HFF-Myc (cell line): ENCODE measurements around the gene SH3RF3.

Experiments used
- DNase-seq: peaks from one replicate; pipeline ENCODE4 v3.0.0-alpha.2; 2011; ENCODE audit warnings: low read depth; ENCODE audit errors: extremely low read depth
- H3K4me3 ChIP-seq: replicated peaks from 2 replicates; pipeline ENCODE4 v1.5.1; 2011; ENCODE audit warnings: low read depth, mild to moderate bottlenecking, control low read depth, low read length
- TF ChIP-seq, protein P1 (sequence below): IDR thresholded peaks from 2 replicates; pipeline ENCODE4 v1.5.1; 2012; ENCODE audit warnings: mild to moderate bottlenecking, low read depth, low read length, control low read depth; ENCODE audit errors: missing control alignments

The SH3RF3 gene

DNA sequence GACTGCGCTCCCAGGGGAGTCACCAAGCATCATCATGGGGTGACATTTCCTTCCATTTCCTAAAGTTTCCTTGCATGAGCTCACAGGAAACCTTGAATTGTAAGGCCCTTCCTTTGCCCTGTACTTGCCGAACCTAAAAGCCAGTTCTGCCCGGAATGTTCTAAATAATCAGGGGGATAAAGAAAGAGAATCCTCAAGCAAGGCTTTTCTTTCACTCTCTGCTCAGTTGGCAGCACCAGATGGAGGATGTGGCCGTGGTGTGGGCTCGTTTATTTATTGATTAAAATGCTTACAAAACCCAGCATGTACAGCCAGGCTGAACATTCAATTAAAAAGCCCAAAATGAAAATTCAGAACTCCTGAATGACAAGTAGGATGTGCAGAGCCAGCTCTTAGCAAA is 170.5 kb downstream of the SH3RF3 start:
- no peak for DNase-seq
- TF ChIP-seq, protein P1, sequence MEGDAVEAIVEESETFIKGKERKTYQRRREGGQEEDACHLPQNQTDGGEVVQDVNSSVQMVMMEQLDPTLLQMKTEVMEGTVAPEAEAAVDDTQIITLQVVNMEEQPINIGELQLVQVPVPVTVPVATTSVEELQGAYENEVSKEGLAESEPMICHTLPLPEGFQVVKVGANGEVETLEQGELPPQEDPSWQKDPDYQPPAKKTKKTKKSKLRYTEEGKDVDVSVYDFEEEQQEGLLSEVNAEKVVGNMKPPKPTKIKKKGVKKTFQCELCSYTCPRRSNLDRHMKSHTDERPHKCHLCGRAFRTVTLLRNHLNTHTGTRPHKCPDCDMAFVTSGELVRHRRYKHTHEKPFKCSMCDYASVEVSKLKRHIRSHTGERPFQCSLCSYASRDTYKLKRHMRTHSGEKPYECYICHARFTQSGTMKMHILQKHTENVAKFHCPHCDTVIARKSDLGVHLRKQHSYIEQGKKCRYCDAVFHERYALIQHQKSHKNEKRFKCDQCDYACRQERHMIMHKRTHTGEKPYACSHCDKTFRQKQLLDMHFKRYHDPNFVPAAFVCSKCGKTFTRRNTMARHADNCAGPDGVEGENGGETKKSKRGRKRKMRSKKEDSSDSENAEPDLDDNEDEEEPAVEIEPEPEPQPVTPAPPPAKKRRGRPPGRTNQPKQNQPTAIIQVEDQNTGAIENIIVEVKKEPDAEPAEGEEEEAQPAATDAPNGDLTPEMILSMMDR, result no peak
- H3K4me3 ChIP-seq, result no peak overlapping the region

DNA sequence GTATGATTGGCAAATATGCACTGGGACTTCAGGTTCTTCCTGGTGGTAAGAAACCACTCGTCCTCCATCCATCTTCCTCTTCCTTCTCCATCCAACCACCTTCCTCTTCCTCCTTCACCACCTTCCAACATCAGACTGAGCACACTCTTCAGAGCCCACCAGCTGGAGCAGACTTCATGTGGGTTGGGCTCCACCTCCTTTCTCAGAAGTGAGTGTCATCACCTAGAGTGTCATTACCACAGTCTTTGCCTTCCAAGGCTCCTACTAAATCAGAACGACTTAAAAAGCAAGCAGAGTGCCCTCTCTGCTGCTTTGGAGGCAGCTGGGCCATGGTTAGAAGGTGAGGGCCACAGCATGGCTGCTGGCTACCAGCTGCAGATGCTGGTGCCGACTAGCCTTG is 171.6 kb downstream of the SH3RF3 start:
- no peak overlapping the region for H3K4me3 ChIP-seq
- TF ChIP-seq, protein P1, result no peak
- DNase-seq, result no peak

- DNase-seq, result no peak
- H3K4me3 ChIP-seq, result no peak overlapping the region
- TF ChIP-seq, protein P1, result no peak
Measured at GRCh38 chr2:109301746-109302145, 172.7 kb downstream of the SH3RF3 start.

DNA sequence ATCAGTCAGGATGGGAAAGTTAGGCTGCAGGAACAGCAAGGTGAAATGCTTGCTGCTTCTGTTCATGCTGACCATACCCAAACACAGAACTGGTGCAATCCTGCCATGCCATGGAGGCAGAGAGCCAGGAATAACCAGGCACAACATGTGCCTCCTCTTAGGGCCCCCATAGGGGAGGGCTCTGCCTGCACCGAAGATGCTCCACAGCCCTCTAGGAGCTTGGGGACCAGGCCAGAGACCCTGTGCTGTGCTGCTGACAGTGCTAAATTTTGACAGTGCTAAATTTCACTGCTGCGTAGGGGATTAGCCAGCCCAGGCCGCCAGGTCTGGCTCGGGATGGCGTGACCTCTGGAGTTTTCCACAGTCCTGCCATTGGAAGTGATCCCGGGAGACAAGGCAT is 173.3 kb downstream of the SH3RF3 start:
- no peak for DNase-seq
- no peak overlapping the region for H3K4me3 ChIP-seq
- TF ChIP-seq, protein P1, result no peak

DNA sequence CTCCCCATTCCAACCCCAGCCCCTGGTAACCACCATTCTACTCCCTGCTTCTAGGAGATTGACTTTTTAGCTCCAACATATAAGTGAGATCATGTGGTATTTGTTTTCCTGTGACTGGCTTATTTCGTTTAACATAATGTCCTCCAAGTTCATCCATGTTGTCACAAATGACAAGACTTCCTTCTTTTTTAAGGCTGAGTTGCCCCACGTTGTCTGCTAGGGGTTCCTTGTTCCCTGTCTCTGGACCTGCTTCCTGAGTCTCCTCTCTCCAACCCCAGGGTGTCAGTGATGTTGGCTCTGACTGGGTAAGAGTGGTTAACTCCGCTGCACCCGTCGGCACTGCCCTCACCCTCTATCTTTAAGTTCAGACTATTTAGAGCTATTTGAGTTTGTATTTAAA is 175.2 kb downstream of the SH3RF3 start:
- no peak for DNase-seq
- TF ChIP-seq, protein P1, result no peak

DNA sequence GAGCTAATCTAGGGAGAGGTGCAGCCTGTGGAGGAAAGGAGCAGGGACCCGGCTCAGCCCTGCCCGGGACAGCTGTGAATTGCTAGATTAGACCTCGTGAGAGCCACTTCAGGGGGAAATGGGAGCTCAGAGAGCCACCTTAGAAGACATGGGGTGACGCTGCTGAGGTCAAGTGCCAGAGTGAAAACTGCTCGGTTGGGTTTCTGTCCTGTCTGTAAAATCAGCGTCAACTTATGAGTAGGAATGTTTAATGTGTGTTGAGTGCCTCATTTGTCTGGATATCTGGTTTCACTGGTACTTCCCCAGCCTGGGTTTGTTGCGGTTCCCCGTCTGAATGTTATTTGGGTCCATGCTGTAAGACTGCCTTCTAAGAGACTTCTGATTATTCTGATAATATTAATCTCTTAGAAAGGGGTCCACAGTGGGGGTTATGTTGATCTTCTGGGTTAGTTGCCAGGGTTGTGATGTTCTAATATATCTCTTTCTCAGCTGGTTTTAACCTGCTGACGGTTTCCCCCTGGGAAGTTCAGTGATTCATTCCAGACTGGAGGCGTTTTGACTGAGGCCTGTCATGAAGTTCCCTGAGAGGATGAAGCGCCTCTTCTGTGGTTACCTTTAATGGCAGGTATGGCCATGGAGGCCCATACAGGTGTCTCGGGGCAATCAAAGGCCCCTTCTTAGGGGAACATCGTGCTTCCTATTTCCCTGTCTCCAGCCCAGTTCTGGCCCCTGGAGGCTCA is 175.9 kb downstream of the SH3RF3 start:
- no peak overlapping the region for H3K4me3 ChIP-seq
- DNase-seq, result no peak
- TF ChIP-seq, protein P1, result no peak

More for the DNA sequence above, 175.2 kb downstream of the SH3RF3 start:
- H3K4me3 ChIP-seq, result no peak overlapping the region
